Eye (tissue), 1 donor: Measurements from ENCODE around the gene PLXNA1.

Experiments used
- DNase-seq: peaks from one replicate; pipeline ENCODE4 v3.0.0-alpha.2; 2015

Gene PLXNA1

DNA sequence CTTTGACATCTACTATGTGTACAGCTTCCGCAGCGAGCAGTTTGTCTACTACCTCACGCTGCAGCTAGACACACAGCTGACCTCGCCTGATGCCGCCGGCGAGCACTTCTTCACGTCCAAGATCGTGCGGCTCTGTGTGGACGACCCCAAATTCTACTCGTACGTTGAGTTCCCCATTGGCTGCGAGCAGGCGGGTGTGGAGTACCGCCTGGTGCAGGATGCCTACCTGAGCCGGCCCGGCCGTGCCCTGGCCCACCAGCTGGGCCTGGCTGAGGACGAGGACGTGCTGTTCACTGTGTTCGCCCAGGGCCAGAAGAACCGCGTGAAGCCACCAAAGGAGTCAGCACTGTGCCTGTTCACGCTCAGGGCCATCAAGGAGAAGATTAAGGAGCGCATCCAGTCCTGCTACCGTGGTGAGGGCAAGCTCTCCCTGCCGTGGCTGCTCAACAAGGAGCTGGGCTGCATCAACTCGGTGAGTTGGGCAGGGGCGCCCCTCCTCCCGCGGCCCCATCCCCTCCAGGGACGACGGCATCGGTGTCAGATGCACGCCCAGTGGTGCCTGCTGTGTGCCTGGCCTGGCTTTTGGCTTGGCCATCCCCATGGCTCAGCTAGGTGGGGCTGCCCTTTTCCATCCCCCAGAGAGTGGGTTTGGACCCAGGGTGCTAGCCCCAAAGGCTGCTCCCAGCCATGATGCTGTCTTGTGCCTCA is 6.6 kb downstream of the PLXNA1 start:
- DNase-seq = no peak

DNA sequence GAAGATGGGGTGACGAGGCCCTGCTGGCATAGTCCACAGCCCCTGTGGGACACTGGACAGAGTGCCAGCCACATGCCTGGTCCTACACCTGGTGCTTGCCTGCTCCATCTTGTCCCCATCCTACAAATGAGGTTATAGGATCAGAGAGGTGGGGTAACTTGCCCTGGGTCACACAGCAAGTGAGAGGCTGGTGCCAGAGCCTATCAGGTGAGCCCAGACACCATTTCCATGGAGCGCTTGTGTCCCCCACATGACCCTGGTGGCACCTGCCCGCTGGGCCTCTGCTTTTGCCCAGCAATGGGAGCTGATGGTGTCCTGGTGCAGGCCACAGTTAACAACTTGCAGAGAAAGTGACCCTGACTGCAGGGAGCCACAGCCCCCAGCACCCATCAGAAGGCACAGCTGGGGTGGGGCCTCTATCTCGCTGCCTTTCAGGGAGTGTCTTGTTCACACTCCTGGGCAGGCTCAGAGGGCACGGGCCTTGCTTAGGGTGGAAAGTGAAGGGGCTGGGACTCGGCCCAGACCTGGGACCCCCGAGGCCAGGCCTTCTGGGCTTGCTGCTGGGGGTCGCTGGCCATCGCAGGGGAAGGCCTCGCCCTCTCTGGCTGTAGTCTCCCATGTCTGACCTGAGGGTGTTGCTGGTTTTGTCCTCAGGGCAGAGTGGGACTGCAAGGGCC is 7.2 kb downstream of the PLXNA1 start:
- no peak for DNase-seq

DNA sequence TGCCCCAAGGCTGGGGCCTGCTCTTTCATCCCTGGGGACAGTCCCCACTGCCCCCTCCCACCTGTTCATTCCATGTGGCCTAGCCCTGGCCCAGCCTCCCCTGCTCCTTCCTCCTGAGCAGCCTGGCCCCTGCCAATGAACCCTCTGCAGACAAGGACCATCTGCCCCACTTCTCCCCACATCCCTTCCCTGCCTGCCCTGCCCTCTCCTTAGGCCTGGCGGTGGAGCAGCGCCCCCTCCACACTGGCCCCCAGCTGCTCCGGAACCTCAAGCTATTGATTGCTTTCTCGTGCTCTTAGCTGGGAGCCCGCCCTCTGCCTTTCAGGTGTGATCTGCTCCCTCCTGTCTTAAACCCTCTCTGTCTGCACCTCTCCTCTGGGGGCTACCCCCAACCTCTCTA is 8.0 kb downstream of the PLXNA1 start:
- peak; percentile 40 for DNase-seq

DNA sequence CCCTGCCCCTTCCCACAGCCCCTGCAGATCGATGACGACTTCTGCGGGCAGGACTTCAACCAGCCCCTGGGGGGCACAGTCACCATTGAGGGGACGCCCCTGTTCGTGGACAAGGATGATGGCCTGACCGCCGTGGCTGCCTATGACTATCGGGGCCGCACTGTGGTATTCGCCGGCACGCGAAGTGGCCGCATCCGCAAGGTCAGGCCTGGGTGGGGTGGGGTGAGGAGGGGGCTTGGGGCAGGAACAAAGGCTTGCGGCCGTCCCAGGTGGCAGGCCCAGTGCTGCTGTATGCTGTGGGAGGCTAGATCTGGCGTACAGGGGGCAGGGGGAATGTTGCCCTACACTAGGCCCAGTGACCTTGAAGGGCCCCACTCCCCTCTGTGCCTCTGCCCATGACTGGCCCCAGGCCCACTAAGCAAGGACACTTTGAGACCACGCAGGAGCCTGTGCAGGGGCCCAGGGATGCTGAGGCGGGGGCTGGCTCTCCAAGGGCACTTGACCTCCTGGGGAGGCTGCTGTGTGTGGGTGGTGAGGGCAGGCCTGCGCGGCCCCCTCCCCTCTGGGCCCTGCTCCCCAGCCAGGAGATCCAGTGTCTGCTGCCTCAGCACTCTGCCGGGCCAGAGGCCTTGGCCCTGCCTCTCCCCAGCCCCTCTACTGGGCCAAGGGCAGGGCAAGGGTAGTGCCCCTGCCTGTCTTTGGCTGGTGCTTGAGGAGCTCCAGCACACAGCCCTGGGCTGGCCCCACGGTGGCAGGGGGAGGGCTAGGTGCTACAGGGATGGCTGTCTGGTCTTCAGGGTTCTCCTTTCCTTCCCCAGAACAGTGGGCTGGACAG is 8.7 kb downstream of the PLXNA1 start:
- DNase-seq = no peak

DNA sequence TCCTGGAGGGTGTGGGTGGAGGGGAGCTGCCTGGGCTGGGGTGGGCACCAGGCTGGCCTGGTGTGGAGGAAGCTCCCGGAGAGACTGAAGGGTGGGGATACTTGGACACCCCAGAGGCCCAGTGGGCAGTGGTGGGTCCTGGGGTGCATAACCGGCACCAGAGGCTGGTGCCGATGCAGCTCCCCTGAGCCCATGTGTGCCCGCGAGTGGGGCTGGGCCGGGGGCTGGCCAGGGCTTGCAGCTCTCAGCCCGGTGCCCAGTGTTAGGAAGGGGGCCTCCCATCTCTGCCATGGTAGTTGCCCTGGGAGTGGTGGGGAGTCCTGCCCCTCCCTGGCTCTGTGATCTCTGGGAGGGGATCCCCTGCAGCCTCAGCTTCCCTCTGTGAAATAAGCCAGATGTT is 9.3 kb downstream of the PLXNA1 start:
- DNase-seq = no peak

DNA sequence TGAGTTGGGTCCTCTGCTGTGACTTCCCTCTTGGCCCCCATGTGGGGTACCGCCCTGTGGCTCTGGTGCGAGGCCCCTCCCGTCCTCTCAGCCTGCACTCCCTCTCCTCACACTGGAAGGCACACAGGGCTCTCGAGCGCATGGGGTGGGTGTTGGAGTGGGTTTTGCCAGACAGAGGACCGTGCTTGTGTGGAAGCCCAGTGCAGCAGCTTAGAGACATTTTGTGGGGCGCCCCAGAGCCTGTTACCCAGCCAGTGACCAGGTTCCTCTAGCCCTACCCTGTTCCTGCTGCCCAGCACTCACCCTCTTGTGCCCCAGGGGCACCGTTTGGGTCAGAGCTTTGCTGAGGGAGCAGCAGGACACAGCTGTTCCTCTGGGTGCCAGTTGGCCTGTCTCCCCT is 9.9 kb downstream of the PLXNA1 start:
- DNase-seq = no peak

DNA sequence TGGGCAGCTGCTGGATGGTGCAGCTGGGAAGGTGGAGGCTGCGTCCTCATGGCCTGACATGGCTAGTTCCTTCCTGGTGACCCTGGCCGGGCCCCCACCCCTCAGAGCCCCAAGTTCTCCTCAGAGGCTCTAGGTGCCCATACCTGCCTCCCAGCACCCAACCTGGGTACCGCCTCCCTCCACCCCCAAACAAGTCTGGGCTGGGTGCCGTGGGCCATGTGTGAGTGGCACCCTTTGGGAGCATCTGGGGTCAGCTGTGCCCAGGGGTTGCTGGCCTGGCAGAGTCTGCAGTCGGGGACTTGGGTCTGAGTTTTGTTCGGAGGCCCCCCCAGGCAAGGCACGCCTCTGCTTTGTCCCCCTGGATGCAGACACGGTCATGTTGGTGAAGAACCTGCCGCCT is 10.5 kb downstream of the PLXNA1 start:
- no peak for DNase-seq

DNA sequence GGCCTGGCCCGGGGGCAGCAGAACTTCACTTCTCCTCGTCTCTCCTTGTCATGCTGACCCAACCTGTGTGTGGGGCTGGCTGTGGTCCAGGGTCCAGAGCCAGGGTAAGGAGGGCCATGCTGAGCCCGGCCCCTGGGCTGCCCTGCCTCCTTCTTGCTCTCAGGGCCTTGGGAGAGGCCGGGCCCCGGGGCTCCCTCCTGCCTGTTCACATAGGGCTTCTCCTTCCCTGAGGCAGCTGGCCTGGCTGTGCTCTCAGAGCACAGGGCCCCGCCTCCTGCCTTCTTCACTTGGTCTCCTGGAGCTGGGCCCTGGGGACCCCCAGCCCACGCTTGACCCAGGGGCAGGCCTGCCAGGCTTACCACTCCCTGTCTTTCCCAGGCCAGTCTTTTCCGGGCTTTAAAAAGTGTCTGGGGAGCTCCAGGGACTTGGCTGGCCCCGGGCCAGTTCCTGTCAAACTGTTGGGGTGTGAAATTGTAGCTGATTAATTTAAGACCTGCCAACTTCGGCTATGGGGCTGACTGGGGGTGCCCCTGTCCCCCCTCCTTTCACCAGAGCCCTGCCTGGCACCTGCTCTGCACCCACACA is 11.8 kb downstream of the PLXNA1 start:
- DNase-seq = no peak

DNA sequence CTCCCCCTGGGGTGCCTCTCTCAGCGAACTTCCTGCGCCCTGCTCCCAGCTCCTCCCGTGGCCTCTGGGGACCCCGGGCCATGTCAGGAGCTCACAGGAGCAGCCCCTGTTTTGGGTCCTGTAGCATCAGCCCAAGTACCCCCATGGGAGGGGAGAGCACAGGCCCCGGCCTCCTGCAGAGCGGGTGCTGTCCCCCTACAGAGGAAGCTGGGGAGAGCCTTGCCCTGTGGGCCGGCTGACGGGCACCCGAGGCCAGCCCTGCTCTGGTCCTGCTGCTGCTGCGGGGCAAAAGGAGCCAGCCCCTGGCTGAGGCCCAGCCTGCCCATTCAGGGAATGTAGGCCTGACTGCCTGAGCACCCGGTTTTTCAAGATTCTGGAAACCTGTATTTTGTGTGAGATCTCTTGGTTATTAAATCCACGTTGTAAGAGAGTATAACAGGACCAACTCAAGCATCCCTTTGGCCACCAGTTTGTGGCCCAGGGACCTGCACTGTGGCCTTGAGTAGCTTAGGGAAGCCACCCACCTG is 12.4 kb downstream of the PLXNA1 start:
- DNase-seq = no peak

DNA sequence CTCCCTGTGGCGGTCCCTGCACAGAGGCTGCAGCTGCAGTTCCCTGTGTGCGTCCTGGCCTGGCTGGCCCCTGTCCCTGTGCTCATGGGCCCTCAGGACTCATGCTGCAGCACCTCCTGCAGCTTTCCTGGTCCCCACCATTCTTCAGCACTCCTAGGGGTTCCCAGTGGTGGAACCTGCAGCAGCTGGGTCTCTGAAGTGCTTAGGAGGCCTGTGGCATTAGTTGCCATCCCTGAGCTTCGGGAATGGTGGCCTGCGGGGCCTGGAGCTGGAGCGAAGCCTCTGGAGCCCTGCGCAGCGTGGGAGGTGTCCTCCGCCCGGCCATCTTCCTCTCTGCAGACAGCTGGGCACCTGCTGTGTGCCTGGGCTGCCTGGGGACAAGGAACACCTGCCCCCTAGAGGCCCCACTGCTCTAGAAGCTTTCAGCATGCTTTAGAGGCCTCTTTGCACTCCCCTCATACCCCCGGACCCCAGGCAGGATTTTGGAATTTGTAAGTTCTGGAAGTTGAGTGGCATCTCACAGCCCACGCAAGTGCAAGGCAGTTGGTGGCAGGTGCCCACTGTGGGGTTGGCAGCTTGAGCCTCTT is 13.1 kb downstream of the PLXNA1 start:
- DNase-seq = no peak

DNA sequence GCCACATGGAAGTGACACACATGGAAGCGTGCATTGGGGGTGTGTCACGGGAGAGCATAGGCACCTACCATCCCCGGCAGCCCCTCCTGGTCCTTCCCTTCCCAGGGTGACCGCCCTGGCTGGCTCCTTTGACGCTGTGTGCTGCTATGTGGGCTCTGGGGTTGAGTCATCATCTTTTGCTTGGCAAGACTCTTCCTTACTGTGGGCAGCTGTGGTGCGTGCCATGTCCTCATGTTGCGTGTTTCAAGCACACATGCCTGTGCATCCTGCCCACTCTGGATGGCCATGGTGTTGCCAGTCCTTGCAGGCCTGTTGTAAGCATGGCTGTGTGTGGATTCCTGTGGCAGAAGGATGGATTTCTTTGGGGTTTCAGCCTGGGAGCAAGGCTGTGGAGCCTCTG is 14.0 kb downstream of the PLXNA1 start:
- DNase-seq = no peak

DNA sequence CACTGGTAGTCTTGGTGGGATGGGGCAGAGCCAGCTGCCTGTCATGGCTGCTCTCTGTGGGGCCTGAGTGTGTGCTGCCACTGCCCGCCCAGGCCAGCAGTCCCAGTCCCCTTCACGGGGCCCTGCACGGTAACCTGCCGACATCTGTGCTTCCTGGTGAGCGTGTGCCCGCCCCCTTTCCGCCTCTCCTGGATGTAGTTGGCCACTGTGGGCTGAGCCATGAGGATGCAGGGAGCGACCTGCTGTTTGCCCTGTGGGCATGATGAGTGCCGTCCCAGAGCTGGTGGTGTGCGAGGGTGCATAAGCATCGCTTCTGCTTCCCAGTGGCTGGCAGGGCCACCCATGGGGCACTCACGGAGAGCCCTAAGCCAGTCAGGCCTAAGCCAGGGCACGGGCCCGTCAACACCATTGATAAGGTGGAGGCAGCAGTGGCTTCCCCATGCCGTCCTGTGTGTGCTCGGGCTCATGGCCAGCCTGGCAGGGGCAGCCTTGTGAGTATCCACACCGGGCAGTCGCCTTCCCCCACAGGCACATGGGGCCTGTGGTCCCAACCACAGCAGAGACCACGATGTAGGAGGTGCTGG is 14.6 kb downstream of the PLXNA1 start:
- no peak for DNase-seq

DNA sequence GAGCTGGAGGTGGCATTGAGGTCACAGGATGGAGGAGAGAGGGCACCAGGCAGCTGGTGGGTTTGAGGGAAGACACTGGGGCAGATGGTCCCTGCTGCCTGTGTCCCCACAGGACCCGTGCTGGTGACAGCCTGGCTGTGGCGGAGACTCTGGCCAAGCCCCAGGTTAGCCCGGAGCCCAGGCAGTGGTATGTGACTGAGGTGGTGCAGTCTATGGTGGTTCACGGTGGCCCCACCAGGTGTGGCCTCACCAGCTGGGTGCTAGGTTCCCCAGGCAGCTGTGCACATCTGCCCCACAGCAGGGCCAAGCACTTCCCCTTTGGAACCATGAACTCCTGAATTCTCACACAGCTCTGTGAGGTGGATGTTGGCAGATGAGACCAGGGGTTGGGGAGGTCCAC is 15.4 kb downstream of the PLXNA1 start:
- DNase-seq = no peak

DNA sequence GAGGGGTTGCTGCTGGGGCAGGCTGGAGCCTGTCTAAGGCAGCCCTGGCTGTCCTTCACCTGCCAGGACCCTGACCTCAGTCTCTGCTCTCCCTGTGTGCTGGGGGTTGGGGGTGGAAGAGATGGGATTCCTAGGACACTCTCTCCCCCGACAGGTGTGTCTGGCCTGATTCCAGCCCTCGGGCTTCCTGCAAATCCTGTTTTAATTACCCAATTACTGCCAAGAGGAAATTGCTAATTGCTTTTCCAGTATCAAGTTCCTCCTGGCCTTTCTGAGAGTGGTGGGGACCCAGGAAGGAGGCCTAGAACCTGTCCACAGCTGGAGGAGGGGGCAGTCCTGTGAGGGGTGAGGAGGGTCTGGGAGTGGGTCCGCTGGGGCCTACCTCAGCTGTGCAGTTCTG is 15.8 kb downstream of the PLXNA1 start:
- DNase-seq = no peak

DNA sequence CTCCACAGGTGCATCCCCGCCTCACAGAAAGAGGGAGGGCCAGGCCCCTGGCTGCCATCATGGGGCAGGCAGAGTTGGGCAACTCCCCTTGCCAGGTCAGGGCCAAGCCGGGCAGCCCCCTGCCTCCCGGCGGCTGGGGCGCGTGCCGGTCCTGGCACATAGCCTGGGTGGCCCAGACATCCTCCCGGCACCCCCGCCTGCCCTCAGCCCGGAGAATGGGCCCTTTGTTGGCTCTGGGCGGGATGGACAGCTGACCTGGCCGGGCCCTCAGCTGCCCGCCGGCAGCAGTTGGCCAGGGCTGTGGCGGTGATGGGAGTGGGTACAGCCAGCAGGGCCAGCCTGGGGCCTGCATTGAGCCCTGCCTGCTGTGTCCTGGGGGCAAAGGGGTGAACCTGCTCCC is 16.5 kb downstream of the PLXNA1 start:
- DNase-seq = no peak

DNA sequence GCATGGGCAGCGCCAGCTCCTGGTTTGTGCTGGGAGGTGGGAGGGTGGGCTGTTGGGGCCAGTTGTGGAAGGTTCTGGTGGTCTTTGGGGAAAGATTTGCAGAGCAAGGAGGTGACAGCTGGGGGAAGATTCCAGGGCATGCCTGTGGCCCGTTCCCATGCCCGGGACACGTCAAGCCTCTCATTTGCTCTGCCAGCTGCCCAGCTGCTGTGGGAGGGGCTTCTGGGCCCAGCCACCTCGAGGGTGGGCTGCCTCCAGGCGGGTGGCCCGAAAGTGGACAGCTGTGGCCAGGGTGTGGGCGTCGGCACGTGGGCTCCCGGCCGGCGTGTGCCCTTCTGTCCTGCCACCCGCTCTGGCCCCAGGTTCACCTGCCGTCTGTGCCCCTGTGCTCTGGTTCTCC is 17.2 kb downstream of the PLXNA1 start:
- DNase-seq = no peak

DNA sequence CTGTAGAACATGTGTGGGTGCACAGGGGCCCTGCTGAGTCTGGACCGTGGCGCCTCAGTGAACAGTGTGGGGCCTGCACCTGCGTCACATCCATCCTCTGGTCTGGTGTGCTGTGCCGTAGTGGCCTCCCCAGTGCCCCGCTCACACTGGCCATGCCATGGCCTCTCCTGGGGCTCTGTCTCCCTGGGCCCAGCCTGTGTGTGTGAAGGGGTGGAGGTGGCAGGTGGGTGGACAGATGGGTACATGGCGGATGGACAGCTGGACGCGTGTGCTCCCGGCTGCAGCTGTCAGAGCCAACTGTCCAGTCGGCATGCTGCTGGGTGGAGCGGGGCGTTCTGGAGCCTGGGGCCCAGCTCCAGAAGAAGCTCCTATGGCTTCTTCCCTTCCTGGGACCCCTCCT is 17.8 kb downstream of the PLXNA1 start:
- DNase-seq = no peak

DNA sequence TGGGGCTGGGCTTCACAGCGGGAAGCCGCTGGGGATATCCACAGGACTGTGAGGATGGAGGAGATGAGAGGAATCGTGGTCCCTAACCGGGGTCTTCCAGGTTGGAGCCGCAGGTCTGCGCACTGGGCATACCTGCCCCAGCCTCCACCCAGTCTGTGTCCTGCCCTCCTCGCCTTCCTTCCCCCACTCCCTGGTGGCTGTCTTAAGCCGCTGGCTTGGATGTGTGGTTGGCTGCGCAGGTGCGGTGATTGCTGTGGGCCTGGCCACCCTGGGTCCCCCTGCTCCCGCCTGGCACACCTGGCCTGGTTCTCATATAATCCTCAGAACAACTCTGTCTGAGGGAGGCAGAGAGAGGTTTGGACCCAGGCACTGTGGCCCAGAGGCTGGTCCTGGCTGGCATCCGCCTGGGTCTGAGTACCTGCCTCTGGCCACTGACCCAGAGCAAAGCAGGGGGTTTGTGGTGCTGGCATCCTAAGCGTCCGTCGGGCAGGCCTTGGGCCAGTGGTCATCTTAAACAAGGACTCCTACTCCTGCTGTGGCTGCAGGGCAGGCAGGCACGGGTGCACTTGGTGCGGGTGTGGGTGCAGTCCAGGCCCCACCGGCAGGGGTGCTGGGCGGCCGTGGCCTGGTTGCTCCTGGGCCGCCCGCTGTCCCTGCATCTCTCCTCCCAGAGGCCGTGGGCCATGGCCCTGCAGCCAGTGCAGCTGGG is 18.7 kb downstream of the PLXNA1 start:
- DNase-seq = no peak

DNA sequence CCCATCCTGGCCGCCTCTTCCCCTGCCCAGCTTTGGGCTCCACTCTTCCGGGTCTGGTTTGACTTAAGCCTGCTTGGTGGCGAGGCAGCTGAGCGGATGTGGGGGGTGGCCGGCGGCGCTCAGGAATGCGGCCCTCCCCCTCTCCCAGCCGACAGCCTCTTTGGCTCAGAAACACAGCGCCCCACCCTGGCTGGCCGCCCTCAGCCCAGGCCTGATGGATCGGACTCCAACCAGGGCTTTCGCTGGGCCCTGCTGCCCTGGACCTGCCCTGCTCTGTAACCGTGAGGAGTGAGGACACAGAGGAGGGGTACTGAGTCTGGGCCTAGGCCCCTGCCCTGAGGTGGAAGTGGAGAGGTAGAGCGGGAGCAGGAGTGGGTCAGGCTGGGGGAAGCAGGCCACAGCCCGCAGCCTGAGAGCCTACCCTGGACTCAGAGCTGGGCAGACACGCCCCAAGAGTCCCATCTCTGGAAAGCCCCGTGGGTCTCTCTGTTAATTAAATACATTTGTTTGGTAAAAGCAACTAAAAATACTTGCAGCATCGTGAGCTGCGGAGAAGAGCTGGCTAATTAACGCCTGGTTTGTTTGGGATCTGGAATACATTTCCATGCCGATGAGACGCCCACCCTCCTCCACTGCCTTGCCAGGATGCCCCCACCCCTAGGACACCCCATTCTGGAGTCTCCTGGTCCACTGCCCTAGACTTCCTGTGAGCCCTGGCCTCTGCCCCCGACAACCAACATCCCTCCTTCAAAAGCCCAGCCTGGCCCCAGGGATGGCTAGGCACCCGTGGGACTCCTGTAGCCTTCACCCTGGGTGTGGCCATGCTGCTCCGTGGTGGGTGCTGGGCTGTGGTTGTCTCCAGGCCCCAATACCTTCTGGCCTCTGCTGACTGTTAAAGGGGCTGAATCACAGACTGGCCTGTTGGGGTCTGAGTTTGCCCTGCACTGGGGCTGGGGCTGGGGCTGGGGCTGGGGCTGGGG is 19.6 kb downstream of the PLXNA1 start:
- peak; percentile 91 for DNase-seq

DNA sequence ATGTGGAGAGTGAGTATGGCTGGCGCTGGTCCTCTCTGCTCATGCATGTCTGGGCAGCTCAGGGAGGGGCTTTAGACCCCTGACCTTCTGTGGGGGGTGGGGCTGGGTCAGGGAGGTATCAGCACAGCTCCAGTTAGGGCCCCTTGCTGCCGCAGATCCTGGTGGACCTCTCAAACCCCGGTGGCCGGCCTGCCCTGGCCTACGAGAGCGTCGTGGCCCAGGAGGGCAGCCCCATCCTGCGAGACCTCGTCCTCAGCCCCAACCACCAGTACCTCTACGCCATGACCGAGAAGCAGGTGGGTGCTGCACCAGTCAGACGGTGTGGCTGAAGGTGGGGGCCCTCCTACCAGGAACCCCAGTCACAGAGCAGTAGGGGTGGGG is 20.2 kb downstream of the PLXNA1 start:
- DNase-seq = no peak
